ENCODE measurements around the gene PAXX.

PAXX gene

GRCh38 chr9:137034039-137034708, 42.0 kb downstream of the PAXX start:
- peak; percentile 46 for DNase-seq

GRCh38 chr9:137034709-137035506, 42.7 kb downstream of the PAXX start:
- DNase-seq, result peak; percentile 88

GRCh38 chr9:137035507-137035834, 43.2 kb downstream of the PAXX start:
- DNase-seq, result no peak

- no peak for DNase-seq
Measured at GRCh38 chr9:137035937-137036336, 43.7 kb downstream of the PAXX start.

GRCh38 chr9:137037035-137037434, 44.8 kb downstream of the PAXX start:
- DNase-seq, result no peak

GRCh38 chr9:137037483-137037882, 45.3 kb downstream of the PAXX start:
- no peak for DNase-seq

- DNase-seq, result no peak
Measured at GRCh38 chr9:137038916-137039315, 46.7 kb downstream of the PAXX start.

- DNase-seq, result no peak
Measured at GRCh38 chr9:137039611-137040366, 47.6 kb downstream of the PAXX start.

GRCh38 chr9:137040568-137040967, 48.3 kb downstream of the PAXX start:
- no peak for DNase-seq

GRCh38 chr9:137041124-137041523, 48.9 kb downstream of the PAXX start:
- no peak for DNase-seq

- no peak for DNase-seq
Measured at GRCh38 chr9:137042751-137043727, 50.8 kb downstream of the PAXX start.

Data from KG1 (cell line).